ENCODE results near the gene HSPA4.

HSPA4 gene

DNA sequence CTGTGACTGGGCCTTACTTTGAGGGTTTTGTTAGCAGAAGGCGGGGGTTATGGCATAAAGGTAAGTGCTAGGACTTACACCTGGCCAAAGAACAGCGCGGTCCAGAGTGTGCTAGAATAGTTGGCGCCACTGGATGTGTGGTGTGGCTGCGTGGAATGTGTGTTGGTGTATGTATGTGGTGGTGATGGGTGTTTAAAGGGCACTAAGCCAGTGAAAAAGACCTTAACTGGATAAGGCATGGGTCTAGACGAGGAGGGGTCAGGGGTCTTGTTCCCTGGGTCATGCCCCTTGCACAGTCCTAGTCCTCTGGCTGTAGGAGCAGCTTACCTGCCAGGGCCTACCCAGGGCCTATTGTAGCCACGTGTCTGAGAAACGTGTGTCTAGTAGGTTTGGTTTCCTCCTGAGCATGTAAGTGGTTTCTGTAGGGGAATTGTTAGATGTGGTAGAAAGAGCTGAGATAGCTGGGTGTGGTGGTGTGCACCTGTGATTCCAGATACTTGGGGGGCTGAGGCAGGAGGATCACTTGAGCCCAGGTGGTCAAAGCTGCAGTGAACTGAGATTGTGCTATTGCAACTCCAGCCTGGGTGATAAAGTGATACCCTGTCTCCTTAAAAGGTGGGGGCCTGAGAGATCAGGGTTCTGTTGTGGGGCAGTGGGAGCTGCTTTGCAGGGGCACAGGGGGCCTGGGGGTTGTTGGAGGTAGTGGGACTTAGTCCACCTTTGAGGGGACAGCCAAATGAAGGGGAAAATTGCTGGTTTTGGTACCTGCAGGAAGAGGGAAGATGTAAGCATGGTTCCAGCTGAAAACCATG lies 55.2 kb downstream of the HSPA4 start:
- DNase-seq: no peak

DNA sequence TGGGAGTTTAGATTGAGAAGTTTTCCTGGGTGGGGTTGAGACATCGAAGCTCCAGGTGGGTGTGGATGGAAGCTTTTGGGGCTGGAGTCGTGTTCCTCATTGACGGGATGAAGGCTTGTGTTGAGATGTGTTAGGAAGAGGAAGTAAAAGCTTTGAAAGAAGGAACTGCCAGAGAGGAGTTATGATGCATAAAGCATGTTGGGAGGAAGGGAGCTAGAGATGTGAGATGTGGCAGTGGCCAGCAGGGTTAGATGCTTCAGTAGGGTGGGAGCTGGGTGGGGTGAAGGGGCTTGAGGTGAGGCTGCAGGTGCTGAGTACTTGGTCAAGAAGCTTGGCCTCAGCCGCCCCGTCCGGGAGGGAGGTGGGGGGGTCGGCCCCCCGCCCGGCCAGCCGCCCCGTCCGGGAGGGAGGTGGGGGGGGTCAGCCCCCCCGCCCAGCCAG lies 56.7 kb downstream of the HSPA4 start:
- DNase-seq: no peak

DNA sequence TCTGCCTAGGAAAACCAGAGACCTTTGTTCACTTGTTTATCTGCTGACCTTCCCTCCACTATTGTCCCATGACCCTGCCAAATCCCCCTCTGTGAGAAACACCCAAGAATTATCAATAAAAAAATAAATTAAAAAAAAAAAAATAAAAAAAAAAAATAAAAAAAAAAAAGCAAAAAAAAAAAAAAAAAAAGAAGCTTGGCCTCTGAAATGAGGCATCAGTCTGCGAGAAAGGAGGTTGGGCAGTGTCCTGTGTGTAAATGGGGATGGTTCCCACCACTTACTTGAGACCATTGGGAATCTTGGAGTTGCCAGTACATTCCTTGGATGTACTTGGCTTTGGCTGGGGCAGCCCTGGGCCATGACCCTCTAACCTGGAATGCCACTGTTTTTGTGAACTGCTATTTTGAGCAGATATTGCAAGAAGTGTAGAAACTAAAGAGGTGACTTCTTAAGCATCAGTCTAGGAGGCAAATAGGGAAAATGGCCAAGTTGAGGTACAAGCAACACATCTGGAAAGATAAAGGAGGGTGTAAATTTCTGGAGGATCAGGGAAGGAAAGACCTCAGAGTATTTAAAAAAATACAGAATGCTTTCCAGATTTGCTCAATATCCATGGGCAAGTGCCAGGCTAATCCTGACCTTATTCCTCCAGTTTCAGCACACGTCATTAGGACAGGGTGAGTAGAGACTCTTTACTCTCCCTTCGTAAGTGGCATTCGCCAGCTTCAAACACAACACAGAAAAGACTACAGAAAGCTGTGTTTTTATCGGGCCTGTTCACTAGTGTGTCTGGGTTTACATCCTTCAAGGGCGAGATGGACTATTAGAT lies 58.1 kb downstream of the HSPA4 start:
- no peak for DNase-seq

DNA sequence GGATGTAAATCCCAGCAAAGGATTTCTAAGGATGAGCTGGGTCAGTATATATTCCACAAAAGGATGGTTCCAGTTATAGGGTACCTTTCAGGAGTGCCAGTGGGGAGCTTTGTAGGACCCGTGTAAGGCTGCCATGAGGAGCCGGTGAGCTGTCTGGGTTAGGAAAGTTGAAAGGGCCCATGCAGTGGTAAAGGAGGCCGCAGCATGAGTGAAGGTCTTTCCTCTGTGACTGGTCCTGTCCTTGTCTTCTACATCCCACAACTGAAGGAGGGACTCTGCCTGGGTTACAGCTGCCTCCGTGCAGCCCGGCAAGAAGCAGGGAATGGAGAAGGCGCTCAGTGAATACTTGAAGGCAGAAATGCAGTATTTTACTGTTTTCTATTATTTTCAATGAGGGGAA lies 58.9 kb downstream of the HSPA4 start:
- DNase-seq: no peak

- peak; percentile 87 for DNase-seq
These were observed 59.5 kb downstream of the HSPA4 start for GRCh38 chr5:133111299-133111698.

DNA sequence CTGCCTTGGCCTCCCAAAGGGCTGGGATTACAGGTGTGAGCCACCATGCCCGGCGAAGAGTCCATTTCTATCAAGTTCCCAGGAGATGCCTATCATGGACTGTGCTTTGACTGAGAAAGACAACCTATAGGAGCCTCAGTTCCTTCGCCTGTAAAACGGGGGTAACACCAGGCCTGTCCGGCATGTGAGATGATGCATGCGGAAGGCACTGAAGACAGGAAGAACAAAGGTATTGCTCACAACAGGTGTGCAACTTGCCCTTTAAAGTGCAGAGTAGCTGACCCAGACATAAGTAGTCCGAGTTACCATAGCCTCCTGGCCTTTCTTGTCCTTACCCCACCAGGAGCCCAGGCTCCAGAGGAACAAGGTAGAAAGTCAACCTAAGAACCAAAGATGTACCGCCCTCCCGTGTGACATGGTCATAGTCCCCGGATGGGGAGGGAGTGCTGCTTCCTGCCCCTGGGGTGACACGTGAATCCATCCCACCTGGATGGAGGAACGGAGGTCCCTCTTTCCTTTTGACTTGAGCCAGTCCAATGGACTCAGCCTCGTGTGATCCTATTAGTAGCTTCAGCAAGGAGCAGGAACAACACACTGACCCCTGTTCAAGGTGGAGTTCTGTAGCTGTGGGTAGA lies 60.3 kb downstream of the HSPA4 start:
- no peak for DNase-seq

DNA sequence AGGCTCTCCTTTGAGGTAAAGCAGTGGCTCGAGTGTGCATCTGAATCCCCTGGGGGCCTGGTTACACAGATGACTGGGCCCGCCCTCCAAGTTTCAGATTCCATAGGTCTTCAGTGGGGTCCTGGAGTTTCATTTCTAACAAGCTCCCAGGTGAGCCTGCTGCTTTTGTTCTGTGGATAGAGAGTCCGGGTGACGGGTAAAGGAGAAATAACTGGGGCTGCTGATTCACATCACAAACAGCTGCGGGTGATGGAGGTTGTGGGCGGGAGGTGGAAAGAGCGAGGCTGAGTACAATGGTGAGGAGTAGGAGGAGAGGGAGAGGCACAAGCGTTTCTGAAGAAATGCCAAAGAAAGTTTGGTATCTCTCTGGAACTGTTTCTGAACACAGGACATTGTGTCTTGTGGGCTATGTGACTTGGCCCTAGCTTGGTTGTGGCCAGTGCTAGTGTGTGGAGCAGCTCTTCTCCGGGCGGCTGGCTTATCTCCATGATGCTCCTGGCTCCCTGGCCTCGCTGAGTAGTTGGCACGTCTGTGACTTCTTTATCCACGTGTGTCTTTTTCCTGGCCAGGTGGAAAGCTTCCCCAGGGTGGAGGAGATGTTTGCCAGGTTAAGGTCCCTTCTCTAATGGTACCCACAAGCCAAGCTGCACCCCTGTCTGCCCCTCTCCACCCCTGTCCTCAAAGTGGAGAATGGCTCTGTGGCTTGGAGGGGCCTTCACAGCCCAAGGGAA lies 61.7 kb downstream of the HSPA4 start:
- no peak for DNase-seq

GRCh38 chr5:133114166-133114932 lies 62.5 kb downstream of the HSPA4 start:
- DNase-seq: no peak

- DNase-seq: no peak
These were observed 63.1 kb downstream of the HSPA4 start for GRCh38 chr5:133114933-133115310.

- DNase-seq: no peak
These were observed 64.8 kb downstream of the HSPA4 start for GRCh38 chr5:133116601-133117000.

DNA sequence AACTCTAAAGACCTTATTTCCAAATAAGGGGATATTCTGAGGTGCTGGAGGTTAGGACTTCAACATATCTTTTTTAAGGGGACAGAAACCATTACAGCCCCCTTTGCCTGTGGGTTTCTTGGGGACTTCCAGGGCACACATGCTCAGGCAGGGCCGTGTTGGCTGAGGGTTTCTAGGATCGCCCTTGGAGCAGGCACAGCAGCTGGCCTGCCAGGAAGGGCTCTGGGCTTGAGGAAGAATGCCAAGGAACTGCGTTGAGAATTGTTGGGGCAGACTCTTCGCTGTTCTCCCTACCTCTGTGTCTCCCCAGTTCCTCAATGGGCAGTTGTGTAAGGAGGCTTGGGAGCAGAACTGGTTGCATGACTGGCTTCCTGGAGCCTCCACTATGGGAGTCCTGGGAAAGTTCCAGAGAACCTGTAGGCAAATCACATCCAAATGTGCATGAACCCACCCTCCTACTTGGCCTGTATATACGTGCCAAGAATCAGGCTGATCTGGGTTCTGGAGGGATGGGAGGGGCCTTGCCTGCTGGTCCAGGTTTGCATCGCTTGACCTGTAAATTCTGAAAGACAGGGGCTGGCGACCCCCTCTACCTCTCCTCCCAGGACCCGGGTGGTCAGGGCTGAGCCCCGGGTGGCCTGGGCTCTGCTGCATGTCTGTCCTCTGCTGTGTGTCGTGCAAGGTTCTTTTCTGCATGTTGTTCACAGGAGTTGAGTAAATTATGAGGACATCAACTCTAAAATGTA lies 65.5 kb downstream of the HSPA4 start:
- no peak for DNase-seq

- no peak for DNase-seq
These were observed 66.2 kb downstream of the HSPA4 start for GRCh38 chr5:133117912-133118445.

DNA sequence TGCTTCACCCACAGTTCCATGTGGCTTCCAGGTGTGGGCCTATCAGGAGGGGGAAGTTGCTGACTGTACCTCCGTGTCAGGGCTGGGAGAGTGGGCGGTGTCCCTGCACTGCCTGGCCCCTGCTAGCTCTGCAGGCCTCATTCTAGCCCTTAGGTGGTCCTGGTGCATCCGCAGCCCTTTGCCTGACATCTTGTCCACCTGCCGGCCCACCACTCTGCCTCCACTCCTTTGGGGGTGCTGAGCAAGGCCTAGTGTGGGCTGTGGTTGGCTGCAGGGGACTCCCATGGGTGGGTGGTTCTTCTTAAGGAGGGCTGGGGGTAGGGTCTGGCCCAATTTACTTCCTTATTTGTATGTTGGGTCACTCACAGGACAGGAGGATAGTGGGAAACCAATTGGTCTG lies 66.9 kb downstream of the HSPA4 start:
- DNase-seq: no peak

GRCh38 chr5:133119233-133119711 lies 67.5 kb downstream of the HSPA4 start:
- DNase-seq: peak; percentile 43

DNA sequence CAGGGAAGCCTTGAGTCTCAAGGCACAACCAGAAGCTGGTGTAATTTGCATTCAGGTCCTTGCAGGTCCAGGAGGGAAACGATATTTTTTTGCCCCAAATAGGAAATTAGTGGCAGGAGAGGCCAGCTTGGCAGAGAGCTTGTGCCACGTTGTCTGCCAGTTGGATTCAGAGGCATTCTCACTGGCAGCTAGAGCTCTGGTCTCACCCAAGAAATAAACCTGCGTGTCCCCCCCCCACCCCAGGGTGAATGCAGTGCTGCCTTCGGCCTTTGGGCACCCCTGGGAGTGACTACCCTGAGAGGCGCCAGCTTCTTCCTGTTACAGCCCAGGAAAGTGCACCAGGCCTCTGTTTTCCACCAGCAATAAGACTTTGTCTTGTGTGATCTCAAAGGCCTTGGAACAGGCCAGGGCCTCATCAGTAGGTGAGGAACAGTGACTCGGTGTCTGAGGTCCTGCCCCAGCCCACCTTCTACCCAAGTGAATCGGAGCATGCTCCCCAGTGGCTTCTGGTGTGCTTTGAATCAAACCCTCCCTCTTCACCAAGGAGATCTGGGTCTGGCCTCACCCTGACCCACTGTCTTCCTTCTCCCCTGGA lies 68.4 kb downstream of the HSPA4 start:
- peak; percentile 48 for DNase-seq

DNA sequence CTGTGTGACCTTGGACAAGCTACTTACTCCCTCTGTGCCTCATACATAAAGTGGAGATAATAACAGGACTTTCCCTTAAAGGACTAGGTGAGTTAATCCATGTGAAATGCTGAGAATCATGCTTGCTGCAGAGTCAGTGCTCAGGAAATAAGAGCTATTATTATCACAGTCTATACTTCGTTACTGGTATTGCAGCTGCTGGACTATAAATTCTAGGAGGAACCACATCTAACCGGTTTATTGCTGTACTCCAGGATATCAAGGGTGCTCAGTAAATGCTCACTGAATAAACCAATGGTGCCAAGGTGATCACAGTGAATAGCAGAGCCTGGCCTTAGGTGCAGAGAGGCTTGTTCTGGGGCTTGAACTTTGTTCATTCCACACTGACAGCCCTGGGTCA lies 69.3 kb downstream of the HSPA4 start:
- DNase-seq: no peak

- peak; percentile 47 for DNase-seq
These were observed 69.9 kb downstream of the HSPA4 start for GRCh38 chr5:133121611-133122150.

GRCh38 chr5:133122711-133123110 lies 70.9 kb downstream of the HSPA4 start:
- DNase-seq: no peak

DNA sequence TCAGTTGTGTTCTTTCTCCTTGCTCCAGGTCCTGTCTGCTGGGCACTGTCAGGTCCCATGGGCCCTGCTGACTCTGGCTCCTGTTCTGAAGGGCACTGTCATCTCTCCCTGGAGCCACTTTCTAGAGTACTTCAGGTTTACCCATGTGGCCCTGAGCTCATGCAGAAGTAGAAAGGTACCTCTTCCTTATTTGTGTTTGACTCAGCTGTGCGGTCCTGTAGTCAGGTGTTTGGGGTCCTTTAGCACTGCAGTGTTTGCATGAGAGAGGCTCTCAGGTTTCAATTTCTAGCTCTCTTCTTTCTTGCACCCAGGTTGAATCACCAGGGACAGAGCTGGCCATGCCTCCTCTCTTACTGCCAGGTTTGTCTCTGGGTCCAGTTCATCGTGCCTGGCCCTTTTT lies 71.5 kb downstream of the HSPA4 start:
- DNase-seq: no peak

- DNase-seq: no peak
These were observed 73.1 kb downstream of the HSPA4 start for GRCh38 chr5:133124891-133125290.
